Measurements from ENCODE around the gene OR10A7.
"Not testable (repeated sequence)": the region's sequence is repeated elsewhere in the genome, so short reads cannot be mapped to it uniquely, and the experiment has no call there.

- not testable (repeated sequence) for TF ChIP-seq CTCF (IDR thresholded peaks at IDR 0.05); POLR2A (IDR thresholded peaks at IDR 0.05; ENCODE audit: low read depth); POLR2AphosphoS5 (IDR thresholded peaks at IDR 0.05)
Measured at GRCh38 chr12:55171846-55172245, 49.0 kb upstream of the OR10A7 start.
